IPS-18a (cell line): ENCODE measurements around the gene PLEKHM2.

Source experiments
- H3K27ac ChIP-seq: one replicate; pipeline ENCODE4 v1.5.1; 2013; ENCODE audit warnings: low read length
- H3K27me3 ChIP-seq: one replicate; pipeline ENCODE4 v1.6.1; 2013; ENCODE audit warnings: mild to moderate bottlenecking, low read length; ENCODE audit not compliant: control insufficient read depth, insufficient read depth
- H3K36me3 ChIP-seq: one replicate; pipeline ENCODE4 v1.6.1; 2013; ENCODE audit warnings: low read depth, low read length; ENCODE audit not compliant: control insufficient read depth
- H3K4me1 ChIP-seq: one replicate; pipeline ENCODE4 v1.6.1; 2013; ENCODE audit warnings: low read depth, low read length; ENCODE audit not compliant: control insufficient read depth
- H3K4me3 ChIP-seq: one replicate; pipeline ENCODE4 v1.5.1; 2013; ENCODE audit warnings: low read length
- H3K9ac ChIP-seq: one replicate; pipeline ENCODE4 v1.6.1; 2013; ENCODE audit warnings: mild to moderate bottlenecking, low read length, moderate library complexity
- H3K9me3 ChIP-seq: one replicate; pipeline ENCODE4 v1.6.1; 2013; ENCODE audit warnings: low read depth, low read length; ENCODE audit not compliant: control insufficient read depth

PLEKHM2 gene

DNA sequence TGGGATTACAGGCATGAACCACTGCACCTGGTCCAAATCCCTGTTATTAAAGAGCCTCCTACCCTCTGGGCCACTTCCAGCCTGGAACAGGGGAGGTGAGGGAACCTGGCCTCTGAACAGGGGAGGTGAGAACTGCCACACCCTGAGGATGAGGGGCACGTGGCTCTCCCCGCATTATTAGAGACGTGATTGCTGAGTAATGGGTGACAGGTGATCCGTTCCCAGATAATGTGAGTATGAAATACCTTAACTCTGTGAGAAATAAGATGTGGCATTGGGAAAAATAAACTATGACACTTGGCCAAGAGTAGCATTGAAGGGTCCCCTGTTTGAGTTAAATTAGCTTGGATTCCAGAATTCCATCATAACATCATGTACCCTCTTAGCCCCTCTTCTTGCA is 38.3 kb downstream of the PLEKHM2 start:
- H3K9me3 ChIP-seq: no peaks in the 10 kb centered on the region
- no peak overlapping the region for H3K27ac ChIP-seq
- H3K4me3 ChIP-seq: no peak overlapping the region
- peaks cover 30% of the 10 kb centered on the region for H3K36me3 ChIP-seq
- no peak overlapping the region for H3K9ac ChIP-seq
- no peaks in the 10 kb centered on the region for H3K27me3 ChIP-seq
- no peaks in the 10 kb centered on the region for H3K4me1 ChIP-seq

DNA sequence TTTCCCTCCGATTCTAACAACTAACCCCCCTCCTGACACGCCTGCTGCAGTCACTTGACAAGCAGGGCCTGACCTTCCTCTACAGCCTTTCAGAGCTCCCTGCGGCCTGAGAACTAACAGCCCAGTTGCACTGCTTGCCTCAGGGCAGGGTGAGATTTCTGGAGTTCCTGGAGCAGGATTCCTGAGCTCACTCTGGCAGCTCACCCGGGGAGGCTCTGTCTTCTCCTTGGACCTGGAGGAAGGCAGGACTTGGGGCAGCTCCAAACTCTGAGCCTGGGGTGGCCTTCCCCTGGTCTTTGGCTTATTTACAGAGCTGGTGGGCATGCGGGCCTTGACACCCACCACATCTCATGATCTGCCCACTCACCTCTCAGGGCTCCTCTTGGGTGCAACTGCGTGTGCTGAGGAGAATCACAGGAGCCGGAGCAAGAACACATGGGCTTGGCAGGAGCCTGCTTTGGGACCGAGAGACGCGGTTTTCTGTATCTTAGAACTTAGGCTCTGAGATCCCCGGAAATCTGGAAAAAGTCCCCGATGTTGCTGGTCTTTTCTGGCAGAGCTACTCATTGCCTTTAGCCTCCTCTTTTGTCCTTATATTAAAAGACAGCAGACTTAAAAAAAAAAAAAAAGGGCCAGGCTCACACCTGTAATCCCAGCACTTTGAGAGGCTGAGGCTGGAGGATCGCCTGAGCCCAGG is 38.9 kb downstream of the PLEKHM2 start:
- H3K27ac ChIP-seq: no peak overlapping the region
- H3K4me3 ChIP-seq: no peak overlapping the region
- H3K27me3 ChIP-seq: no peaks in the 10 kb centered on the region
- no peaks in the 10 kb centered on the region for H3K9me3 ChIP-seq
- H3K4me1 ChIP-seq: no peaks in the 10 kb centered on the region
- no peak overlapping the region for H3K9ac ChIP-seq
- H3K36me3 ChIP-seq: peaks cover 30% of the 10 kb centered on the region

DNA sequence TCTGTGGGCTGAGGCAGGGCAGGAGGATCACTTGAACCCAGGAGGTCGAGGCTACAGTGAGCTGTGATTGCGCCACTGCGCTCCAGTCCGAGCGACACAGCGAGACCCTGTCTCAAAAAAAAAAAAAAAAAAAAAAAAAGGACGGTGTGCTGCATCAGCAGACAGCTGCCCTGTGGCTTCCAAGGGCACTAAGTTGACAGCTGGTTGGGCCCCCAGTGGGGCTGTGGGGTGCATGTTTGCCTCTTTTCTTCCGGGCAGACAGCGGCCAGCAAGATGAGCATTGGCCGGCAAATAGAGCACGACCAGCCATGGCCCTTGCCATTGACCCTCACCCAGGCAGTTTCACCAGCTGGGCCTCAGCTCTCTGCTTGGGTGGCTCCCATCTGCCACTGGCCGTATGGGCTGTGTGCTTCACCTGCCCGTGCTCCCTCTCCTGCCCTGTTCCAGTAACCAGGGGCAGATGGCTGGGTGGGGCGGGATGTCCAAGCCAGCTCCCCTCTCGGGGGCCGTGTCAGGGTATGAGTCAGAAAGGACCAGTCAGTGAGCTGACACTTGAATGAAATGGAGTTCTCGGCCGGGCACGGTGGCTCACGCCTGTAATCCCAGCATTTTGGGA is 39.6 kb downstream of the PLEKHM2 start:
- Histone ChIP-seq H3K9ac (no peak overlapping the region), H3K4me3 (no peak overlapping the region), H3K9me3 (no peaks in the 10 kb centered on the region), H3K4me1 (no peaks in the 10 kb centered on the region), H3K36me3 (peaks cover 31% of the 10 kb centered on the region), H3K27me3 (no peaks in the 10 kb centered on the region), H3K27ac (no peak overlapping the region)

- H3K36me3 ChIP-seq: peaks cover 32% of the 10 kb centered on the region
- H3K27me3 ChIP-seq: no peaks in the 10 kb centered on the region
- H3K4me1 ChIP-seq: no peaks in the 10 kb centered on the region
- no peak overlapping the region for H3K27ac ChIP-seq
- no peak overlapping the region for H3K4me3 ChIP-seq
- no peak overlapping the region for H3K9ac ChIP-seq
- no peaks in the 10 kb centered on the region for H3K9me3 ChIP-seq
These were observed 41.1 kb downstream of the PLEKHM2 start for GRCh38 chr1:15724949-15725880.

DNA sequence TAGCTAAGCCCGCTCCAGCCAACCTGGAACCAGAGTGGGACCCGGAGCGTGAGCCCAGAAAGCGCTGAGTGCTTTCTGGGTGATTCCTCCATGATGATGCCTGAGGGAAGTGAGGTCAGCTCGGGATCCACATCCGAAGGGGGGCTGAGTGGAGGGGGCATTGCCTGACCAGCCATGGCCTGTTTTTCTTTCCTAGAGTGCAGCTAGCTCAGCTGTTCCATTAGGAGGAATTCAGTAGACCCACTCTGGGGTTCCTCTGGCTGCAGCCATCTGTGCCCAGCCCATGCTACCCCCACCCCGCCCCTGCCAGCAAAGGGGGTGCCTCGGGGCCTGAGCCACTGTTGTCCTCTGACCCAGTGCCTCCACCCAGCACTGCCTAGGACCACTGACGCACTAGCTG is 42.4 kb downstream of the PLEKHM2 start:
- Histone ChIP-seq H3K4me3 (no peak overlapping the region), H3K36me3 (peaks cover 39% of the 10 kb centered on the region), H3K27me3 (no peaks in the 10 kb centered on the region), H3K27ac (no peak overlapping the region), H3K9me3 (no peaks in the 10 kb centered on the region), H3K4me1 (no peaks in the 10 kb centered on the region), H3K9ac (no peak overlapping the region)

DNA sequence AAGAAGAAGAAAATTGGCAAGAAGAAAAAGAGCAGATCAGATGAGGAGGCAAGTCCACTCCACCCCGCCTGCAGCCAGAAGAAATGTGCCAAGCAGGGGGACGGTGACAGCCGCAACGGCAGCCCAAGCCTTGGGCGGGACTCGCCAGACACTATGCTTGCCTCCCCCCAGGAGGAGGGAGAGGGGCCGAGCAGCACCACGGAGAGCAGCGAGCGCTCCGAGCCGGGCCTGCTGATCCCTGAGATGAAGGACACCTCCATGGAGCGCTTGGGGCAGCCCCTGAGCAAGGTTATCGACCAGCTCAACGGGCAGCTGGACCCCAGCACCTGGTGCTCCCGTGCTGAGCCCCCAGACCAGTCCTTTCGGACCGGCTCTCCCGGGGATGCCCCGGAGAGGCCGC is 42.9 kb downstream of the PLEKHM2 start:
- Histone ChIP-seq H3K4me3 (no peak overlapping the region), H3K9ac (no peak overlapping the region), H3K27ac (no peak overlapping the region), H3K27me3 (no peaks in the 10 kb centered on the region), H3K4me1 (no peaks in the 10 kb centered on the region), H3K36me3 (peaks cover 39% of the 10 kb centered on the region), H3K9me3 (no peaks in the 10 kb centered on the region)

DNA sequence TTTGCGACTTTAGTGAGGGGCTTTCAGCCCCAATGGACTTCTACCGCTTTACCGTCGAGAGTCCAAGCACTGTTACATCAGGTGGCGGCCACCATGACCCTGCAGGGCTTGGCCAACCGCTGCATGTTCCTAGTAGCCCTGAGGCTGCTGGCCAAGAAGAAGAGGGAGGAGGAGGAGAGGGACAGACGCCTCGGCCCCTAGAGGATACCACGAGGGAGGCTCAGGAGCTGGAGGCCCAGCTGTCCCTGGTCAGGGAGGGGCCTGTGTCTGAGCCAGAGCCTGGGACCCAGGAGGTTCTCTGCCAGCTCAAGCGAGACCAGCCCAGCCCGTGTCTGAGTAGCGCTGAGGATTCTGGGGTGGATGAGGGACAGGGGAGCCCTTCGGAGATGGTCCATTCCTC is 43.3 kb downstream of the PLEKHM2 start:
- H3K27me3 ChIP-seq: no peaks in the 10 kb centered on the region
- H3K4me1 ChIP-seq: no peaks in the 10 kb centered on the region
- no peak overlapping the region for H3K27ac ChIP-seq
- H3K9ac ChIP-seq: no peak overlapping the region
- H3K9me3 ChIP-seq: no peaks in the 10 kb centered on the region
- H3K36me3 ChIP-seq: peaks cover 39% of the 10 kb centered on the region
- no peak overlapping the region for H3K4me3 ChIP-seq

- Histone ChIP-seq H3K9ac (no peak overlapping the region), H3K9me3 (no peaks in the 10 kb centered on the region), H3K36me3 (peaks cover 41% of the 10 kb centered on the region), H3K27ac (no peak overlapping the region), H3K4me3 (no peak overlapping the region), H3K4me1 (no peaks in the 10 kb centered on the region), H3K27me3 (no peaks in the 10 kb centered on the region)
These were observed 43.9 kb downstream of the PLEKHM2 start for GRCh38 chr1:15727866-15728534.

GRCh38 chr1:15728937-15729657 is 45.0 kb downstream of the PLEKHM2 start:
- Histone ChIP-seq H3K4me1 (no peaks in the 10 kb centered on the region), H3K4me3 (no peak overlapping the region), H3K9me3 (no peaks in the 10 kb centered on the region), H3K9ac (no peak overlapping the region), H3K27ac (no peak overlapping the region), H3K27me3 (no peaks in the 10 kb centered on the region), H3K36me3 (peaks cover 51% of the 10 kb centered on the region)

- Histone ChIP-seq H3K36me3 (peaks cover 47% of the 10 kb centered on the region), H3K9ac (no peak overlapping the region), H3K27me3 (no peaks in the 10 kb centered on the region), H3K27ac (no peak overlapping the region), H3K4me3 (no peak overlapping the region), H3K4me1 (no peaks in the 10 kb centered on the region), H3K9me3 (no peaks in the 10 kb centered on the region)
These were observed 46.3 kb downstream of the PLEKHM2 start for GRCh38 chr1:15730423-15730822.

DNA sequence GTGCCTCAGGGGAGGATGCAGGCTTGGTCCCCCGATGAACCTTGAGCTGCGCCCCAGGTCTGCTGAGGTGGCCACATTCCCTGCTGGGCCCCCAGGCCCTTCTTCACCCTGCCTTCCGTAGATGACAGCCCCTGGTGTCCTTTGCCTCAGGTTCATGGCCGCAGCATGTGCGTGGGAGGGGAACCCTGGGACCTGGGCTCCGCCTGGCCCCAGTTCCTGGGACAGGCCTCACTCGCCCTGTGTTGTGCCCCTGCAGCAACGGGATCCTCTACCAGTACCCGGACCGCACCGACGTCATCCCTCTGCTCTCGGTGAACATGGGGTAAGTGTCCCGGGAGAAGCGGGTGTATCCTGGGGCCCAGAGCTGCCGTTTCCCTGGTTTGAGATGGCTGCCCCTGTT is 46.8 kb downstream of the PLEKHM2 start:
- H3K36me3 ChIP-seq: peaks cover 42% of the 10 kb centered on the region
- no peaks in the 10 kb centered on the region for H3K9me3 ChIP-seq
- H3K27ac ChIP-seq: no peak overlapping the region
- H3K4me3 ChIP-seq: no peak overlapping the region
- H3K9ac ChIP-seq: no peak overlapping the region
- no peaks in the 10 kb centered on the region for H3K27me3 ChIP-seq
- no peaks in the 10 kb centered on the region for H3K4me1 ChIP-seq
